HG03060 (cell line): ENCODE results near the gene UPK3A.

Experiments
- ATAC-seq: cut with Tn5 transposase; IDR thresholded peaks from one replicate; pipeline ENCODE4 v1.9.1; 2021; ENCODE audit warnings: low read depth, moderate number of reproducible peaks; ENCODE audit not compliant: unreplicated experiment

The UPK3A gene

DNA sequence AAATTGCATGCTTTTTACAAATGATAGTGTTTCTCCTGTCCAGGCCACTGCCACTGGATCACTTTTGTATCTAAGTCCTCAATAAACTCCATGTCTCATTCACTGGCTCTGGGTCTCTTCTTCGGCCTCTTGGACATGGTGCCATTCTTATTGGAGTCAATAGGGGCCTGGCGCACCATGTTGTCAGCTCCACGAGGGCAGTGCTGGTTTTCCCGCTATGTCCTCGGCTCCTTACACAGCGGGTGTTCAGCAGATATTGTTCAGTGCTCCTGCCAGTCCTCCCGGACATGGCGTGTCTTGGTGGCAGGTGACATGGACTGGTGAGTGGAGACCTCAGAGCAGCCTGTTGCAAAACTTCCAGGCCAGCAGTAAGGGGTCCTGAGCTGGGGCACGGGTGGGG is 21.4 kb downstream of the UPK3A start:
- ATAC-seq: no peak

DNA sequence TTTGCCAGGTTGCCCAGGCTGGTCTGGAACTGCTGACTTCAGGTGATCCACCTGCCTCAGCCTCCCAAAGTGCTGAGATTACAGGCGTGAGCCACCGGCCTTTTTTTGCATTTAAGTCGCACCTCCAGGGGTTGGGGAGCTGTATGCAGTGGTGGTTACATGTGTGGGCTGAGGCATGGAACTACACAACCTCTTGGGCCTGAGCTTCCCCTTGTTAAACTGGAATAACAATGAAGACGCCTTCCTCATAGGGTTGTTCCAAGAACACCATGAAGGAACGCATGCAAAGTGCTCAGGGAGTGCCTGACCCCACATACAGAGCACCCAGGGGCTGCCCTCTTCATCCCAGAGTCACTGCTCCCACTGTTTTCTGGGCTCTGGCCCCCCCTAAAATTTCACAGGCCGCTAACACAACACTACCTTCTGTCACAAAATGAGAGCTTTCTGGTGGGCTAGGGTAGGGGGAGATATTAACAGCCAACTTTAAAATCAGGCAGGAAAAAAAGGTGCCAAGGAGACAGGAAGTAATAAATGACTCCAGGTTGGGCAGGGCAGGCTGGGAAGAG is 23.7 kb downstream of the UPK3A start:
- no peak for ATAC-seq

DNA sequence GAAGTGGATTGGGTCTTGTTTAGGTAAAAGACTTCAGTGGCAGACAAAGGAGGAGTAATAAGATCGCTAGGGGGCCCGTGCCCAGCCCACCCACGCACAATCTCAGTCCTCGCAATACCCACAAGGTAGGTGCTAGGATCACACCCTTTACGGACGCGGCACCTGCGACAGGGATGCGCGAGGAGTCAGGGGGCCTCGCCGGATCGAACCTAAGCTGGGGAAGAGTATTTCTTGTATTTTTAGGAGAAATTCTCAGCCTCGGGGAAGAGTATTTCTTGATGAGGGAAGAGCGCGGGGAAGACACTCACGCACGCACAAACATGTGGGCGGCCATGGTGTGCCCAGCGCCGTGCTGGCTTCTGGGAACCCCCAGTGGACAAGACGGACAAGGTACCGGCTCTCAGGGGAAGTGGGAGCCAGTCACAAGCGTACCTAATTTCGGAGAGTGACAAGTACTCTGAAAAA is 24.2 kb downstream of the UPK3A start:
- ATAC-seq: no peak

DNA sequence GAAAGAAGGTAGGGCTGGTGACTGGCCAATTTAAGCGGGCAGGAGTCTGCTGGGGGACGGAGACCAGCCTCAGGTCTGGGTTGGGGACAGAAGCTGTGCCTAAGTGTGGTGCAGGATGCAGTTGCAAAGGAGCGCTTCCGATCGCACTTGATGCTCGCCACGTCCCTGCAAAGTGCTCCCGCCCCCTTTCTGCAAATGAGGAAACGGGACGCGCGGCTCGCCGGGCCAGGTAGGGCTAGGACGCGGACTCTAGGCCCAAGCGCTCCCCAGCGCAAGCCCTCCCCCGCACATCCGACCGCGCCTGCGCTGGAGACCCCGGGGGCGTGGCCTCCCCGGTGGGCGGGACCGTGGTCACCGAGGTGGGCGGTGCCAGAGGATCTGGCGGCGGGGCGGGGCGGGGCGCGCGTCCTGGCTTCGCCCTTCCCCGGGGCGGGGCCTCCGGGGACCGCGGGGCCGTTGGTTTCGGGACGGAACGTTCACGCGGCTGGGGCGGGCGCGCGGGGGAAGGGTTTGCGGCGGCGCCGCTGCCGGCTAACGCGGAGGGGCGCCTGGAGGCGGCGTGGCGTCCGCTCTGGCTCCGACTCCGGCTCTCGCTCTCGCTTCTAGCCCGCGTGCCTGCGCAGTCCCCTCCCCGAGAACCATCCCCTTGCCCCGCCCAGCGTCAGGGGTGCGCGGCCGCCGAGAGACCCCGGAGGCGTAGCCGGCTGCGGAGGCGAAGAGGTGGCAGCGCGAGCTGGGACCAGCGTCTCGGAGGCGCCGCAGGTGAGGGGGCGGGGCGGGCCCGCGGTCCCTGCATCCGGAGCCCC is 24.9 kb downstream of the UPK3A start, which contains the start of gene FAM118A:
TSS of gene FAM118A (plus strand) at position 513 of the 806 bp plus-strand sequence. CDS start 12,446 bp downstream, outside the sequence.
- peak; percentile 45 for ATAC-seq

DNA sequence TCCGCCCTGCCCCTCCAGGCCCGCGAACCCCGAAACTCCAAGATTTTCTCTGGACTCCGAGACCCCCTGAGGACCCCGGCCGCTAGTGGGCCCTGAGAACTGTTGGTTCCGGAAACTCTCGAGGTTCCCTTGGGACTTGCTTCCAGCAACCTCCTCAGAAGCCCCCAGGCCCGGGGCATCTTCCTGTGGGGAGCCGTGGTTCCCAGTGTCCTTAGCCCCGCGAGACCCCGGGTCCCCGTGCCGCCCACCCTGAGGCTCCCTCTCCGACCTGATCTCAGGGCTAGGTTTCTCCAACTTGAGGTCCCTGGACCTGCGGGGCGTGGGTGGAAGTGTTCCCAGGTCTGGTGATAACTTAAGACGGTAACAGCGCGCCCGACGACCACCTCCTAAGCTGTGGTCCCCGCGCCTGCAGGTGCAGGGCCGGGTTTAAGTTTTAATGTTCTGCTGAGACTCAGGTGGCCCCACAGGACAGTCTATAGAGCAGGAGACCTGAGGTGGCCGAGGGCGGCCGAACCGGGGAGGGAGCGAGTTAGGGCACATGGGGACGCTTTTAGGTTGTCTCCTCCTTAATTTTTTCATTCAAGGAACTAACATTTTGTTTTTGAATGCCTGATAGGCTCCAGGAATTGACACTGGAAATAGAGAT is 25.7 kb downstream of the UPK3A start:
- no peak for ATAC-seq

DNA sequence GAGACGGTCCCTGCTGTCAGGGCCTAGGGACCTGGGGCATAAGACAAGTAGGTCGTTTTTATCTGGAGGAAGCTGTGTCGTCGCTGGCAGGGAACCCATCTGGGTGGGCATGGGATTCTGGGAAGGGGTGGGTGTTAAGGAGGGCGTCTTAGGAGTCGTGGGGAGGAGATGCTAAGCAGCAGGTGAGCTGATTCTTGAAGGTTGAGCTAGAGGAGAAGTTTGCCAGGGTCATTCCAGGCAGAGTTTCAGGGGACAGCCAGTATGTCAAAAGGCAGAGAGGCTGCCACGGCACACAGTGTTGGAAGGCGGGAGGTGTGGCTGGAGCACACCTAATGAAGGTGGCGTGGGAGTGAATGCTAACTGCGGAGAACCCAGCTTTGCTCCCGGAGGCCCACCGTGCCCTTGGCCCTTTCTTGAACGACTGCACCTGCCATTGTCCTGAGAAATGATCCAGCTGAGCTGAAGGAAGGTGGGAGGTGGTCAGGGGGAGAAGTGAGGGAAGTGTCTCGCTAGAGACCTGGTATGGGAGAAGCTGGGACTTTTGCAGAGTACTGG is 26.3 kb downstream of the UPK3A start:
- ATAC-seq: no peak

DNA sequence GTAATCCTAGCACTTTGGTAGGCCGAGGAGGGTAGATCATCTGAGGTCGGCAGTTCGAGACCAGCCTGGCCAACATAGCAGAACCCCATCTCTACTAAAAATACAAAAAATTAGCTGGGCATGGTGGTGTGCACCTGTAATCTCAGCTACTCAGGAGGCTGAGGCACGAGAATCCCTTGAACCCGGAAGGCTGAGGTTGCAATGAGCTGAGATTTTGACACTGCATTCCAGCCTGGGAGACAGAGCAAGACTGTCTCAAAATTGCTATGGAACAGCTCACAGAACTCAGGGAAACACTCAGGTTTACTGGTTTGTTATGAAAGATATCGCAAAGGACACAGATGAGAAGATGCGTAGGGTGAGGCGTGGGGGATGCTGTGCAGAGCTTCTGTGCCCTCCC is 27.7 kb downstream of the UPK3A start:
- no peak for ATAC-seq

DNA sequence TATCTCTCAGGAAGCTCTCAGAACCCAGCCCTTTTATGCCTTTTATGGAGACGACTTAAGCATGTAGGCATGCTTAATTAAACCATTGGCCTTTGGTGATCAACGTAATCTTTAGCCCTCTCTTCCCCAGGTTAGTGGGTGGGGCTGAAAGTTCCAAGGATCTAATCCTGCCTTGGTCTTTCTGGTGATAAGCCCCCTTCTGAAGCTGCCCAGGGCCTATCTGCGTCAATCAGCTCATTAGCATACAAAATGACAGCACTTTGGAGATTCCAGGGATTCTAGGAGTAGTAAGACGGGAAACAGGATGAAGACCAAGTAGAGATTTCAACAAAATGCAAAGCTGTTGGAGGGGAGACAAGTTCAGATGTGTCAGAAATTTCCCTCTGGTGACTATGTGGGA is 28.1 kb downstream of the UPK3A start:
- ATAC-seq: no peak

DNA sequence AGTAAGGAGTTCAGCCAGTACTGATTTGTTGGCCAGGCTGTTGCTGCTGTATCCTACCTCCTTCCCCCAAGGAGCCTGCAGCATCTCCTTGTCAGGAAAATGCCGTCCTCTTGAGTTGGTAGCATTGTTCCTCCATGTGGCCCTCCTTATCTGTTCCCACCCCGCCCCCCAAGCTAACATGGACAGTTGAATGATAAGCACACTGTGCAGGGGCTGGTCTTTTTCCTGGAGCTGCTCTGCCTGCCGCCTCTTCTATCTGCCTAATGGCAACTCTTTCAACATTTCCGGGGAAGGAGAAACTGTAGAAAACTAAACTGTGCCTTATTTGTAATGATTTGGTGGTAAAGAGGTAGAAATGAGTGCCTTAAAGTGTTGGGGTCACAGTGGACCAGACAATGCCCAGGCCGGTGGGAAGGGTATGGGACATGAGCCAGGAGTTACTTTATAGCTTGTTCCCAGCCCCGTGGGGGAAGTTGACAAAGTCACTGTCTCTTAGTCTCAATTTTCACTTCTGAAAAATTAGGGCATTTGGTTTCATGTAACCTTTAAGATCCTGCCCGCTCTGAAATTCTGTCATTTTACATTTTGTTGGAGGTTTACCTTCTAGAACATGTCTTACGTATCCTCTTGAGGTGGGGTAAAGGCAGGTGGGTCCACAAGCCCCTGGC is 29.4 kb downstream of the UPK3A start:
- no peak for ATAC-seq

DNA sequence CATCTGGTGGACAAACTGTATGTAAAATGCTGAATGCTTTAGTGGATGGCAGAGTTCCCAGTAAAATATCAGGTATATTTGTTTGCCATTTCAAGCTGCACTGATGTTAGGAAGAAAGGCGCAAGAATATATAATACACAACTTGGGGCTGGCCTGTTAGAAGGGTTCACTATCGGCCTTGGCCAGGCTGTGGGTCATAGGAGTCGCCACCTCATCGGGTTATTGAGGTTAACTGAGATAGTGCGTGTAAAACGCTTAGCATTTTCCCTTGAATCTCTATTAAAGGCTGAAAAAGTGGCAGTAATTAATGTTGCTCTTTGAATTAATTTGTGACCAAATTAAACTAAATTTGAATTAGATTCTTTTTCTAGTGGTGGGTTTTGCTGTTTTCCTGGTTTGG is 30.0 kb downstream of the UPK3A start:
- ATAC-seq: no peak

DNA sequence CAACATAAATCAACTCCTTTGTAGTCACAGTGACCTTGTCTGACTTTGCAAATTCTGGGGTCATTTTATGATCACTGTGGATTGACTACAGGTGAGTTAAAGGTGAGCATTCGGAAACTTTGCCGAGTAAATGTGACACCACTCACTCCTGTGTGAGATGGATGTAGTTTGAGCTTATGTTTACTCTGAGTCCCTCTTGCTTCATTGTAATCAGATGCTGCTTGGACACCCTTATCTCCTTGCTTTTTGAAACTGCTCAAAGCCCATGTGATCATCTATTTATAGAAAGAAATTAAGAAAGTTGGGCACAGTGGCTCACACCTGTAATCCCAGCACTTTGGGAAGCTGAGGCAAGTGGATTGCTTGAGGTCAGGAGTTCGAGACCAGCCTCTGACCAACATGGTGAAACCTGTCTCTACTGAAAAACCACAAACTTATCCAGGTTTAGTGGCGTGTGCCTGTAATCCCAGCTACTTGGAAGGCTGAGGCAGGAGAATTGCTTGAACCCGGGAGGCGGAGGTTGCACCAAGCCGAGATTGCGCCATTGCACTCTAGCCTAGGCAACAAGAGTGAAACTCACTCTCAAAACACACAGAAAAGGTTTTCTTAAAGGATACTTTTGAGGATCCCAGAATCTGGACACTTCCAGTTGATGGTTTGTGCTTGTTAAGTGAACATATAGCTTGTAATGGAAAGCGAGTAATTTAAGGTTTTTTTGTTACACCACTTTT is 32.2 kb downstream of the UPK3A start:
- ATAC-seq: no peak

DNA sequence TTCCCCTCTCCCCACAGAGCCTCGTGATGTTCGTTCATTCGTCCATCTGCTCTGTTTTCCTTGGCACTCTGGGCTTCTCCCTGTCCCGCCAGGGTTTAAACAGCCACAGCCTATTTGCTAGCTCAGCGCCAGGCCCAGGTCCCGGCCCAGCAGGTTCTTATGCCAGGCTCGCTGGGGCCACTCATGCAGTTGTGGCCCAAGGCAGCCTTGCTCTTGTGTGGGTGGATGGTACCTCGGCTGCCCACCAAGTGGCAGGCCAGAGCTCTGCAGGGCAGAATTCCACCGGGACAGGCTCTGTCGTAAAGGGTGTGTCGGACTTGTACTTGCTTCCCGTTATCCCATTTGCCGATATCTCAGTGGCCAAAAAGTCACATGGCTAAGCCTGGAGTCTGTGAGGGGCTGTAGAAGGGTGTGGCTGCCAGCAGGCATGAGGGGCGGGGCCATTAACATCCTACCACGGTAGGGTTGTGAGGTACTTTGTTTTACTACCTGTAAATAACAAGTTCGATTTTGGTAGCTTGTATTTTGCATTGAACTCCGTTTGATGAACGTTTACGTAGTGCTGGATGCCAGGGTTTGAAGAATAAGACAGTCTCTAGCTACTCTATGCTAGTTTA is 32.9 kb downstream of the UPK3A start:
- no peak for ATAC-seq

DNA sequence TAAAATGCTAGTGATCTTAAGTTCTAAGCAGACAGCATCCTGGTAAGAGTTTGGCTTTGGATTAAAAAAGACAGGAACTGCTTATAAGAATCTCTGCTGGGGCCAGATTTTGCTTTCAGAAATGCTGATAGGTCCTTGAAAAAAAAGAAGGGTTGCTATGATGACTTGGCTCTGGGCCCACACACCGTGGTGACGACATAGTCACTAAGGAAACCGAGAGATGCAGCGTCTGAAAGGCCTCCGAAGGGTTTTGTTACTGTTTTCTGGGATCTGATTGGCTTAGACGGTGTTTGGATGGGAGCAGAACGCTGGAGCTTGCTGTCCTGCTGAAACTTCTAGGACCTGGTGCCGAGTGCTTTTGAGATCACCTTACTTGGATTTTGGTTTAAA is 33.4 kb downstream of the UPK3A start:
- peak; percentile 52 for ATAC-seq

DNA sequence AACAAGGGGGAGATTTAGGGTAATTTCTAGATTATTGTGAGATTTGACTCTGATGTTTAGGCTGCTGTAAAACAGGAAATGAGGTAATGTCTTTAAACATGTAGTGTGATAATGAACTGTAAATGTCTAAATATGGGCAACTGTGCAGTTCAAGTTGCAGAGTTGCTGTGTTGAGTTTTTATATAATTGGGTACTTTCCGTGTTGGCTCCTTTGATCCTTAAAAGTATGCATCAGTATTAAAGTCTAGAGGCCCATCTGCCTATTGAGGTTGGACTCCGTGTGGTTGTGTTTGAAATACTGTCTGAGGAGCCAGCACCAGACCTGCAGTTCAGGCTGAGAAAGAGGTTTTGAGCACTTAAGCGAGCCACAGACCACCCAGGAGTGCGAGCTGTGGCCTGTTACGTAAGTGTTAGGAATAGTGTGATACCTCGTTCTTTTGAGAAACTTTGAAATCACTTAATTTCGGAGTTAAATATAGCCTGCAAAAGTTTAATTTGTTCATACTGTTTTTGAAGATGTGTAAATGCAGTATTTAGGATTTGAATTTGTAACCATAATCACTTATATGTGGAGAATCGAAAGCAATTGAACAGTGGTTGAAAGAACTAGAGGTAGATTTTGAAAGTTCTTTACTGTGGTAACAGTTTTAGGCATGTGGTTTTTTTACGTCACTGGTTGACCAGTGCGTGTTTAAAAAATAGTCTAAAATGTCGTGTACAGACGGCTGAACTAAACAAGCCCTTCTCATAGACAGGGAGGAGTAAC is 34.0 kb downstream of the UPK3A start:
- peak; percentile 40 for ATAC-seq

DNA sequence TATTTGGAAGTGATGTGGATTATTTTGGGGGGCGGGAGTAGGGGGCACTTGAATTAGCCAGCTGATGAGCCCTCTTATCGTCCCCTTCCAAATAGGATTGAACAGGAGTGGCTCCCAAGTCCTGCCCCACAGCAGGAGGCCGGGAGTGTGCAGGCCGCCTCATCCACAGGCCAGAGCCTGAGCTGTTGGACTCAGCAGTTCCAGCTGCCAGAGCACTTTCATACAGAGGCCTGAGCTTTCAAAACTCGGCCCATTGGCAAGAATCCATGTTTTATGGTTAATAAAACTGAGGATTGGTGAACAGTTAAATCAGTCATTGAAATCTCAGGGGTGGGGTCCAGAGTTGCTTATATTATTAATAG is 34.6 kb downstream of the UPK3A start:
- ATAC-seq: no peak

DNA sequence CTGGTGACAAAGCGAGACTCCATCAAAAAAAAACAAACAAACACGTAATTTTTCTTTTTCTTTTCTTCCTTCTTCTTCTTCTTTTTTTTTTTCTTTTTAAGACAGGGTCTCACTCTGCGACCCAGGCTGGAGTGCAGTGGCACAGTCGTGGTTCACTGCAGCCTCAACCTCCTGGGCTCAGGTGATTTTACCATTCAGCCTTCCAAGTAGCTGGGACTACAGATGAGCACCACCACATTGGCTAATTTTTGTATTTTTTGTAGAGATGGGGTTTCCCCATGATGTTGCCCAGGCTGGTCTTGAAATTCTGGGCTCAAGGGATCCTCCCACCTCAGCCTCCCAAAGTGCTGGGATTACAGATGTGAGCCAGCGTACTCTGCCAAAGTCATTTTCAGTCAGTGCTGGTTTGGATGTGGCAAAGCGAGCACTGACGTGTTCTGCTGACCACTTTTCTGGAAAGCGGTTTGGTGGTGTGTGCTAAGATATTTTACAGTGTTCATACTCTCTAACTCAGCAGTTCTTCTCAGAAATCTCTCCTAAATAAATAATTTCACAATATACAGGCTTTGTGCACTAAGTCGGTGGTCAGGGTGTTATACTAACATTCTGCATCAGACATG is 35.7 kb downstream of the UPK3A start:
- no peak for ATAC-seq

DNA sequence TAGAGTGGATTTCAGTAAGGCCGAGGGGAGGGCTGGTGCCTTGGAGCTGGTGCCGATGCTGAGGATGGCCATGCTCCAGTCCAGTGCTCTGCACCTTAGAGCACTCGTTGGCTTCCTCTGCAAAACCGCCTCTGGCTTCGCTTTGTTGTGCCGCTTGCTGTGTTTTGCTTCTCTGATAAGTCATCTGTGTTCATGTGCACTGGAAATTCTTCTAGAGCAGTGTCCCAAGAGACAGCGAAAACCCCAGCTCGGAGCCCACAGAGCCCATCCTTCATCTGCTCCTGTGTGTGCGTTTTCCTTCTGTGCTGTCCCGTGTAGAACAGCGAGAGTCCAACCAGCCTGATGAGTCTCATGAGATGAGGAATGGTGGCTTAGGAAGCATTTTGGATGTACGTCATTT is 37.1 kb downstream of the UPK3A start:
- no peak for ATAC-seq

DNA sequence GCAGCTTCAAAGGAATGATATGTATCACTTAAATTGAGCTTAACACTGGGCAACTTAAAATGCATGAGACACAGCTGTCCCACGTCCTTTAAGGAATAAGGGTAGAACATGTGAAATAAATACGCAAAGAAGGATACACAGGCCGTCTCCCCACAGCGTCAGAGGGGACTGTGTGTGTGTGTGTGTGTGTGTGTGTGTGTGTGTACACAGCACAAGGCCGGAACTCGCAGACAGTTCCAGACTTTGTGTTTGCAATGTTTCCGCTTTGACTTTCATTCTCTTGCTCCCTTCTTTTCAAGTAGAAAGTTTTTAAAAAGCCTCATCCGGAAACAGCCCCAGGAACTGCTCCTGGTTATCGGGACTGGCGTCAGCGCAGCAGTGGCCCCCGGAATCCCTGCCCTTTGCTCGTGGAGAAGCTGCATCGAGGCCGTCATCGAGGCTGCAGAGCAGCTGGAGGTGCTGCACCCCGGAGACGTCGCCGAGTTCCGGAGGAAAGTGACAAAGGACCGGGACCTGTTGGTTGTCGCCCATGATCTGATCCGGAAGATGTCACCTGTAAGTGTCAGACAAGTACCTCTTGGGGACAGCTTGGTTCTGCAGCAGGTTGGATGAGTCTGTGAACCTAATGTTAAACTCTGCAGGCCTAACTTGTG is 38.2 kb downstream of the UPK3A start:
- no peak for ATAC-seq
